Amygdala (tissue), 56 donors: Measurements from ENCODE around the gene PIEZO2.

Source experiments
- DNase-seq, 56 donors: peaks; one replicate each; lab custom pipeline; 2025; lab: John Stamatoyannopoulos, UW

The PIEZO2 gene

GRCh38 chr18:11115276-11115675 is 34.1 kb downstream of the PIEZO2 start:
- no peak for DNase-seq

GRCh38 chr18:11114653-11115052 is 34.7 kb downstream of the PIEZO2 start:
- no peak for DNase-seq

GRCh38 chr18:11113937-11114336 is 35.4 kb downstream of the PIEZO2 start:
- no peak for DNase-seq

GRCh38 chr18:11113046-11113548 is 36.3 kb downstream of the PIEZO2 start:
- DNase-seq: no peak

GRCh38 chr18:11112286-11112685 is 37.1 kb downstream of the PIEZO2 start:
- DNase-seq: no peak

GRCh38 chr18:11110509-11110908 is 38.9 kb downstream of the PIEZO2 start:
- DNase-seq: no peak

GRCh38 chr18:11108947-11109346 is 40.4 kb downstream of the PIEZO2 start:
- no peak for DNase-seq

- DNase-seq: no peak
These were observed 42.5 kb downstream of the PIEZO2 start for GRCh38 chr18:11106894-11107293.

- no peak for DNase-seq
These were observed 43.9 kb downstream of the PIEZO2 start for GRCh38 chr18:11105463-11105862.

- DNase-seq: no peak
These were observed 45.1 kb downstream of the PIEZO2 start for GRCh38 chr18:11104307-11104706.

- DNase-seq: no peak
These were observed 52.3 kb downstream of the PIEZO2 start for GRCh38 chr18:11096839-11097750.

- no peak for DNase-seq
These were observed 53.0 kb downstream of the PIEZO2 start for GRCh38 chr18:11096411-11096810.

GRCh38 chr18:11095674-11096293 is 53.6 kb downstream of the PIEZO2 start:
- no peak for DNase-seq

GRCh38 chr18:11095211-11095610 is 54.2 kb downstream of the PIEZO2 start:
- no peak for DNase-seq

GRCh38 chr18:11091746-11092145 is 57.6 kb downstream of the PIEZO2 start:
- DNase-seq: no peak

GRCh38 chr18:11089931-11090715 is 59.2 kb downstream of the PIEZO2 start:
- no peak for DNase-seq

- DNase-seq: no peak
These were observed 68.3 kb downstream of the PIEZO2 start for GRCh38 chr18:11081009-11081532.

- DNase-seq: no peak
These were observed 70.9 kb downstream of the PIEZO2 start for GRCh38 chr18:11078491-11078890.

- DNase-seq: no peak
These were observed 71.7 kb downstream of the PIEZO2 start for GRCh38 chr18:11077548-11078187.

GRCh38 chr18:11074889-11075288 is 74.5 kb downstream of the PIEZO2 start:
- no peak for DNase-seq
